Measurements from ENCODE around the gene NFATC2. TPM values are rescaled to one million over a fixed set of nuclear protein-coding genes. Genes with fewer than 3 reads are reported as not detected.

NFATC2 gene
- total and polyA plus RNA-seq, 9 donors: 2.2 to 9.4 (median 5.1) TPM

DNA sequence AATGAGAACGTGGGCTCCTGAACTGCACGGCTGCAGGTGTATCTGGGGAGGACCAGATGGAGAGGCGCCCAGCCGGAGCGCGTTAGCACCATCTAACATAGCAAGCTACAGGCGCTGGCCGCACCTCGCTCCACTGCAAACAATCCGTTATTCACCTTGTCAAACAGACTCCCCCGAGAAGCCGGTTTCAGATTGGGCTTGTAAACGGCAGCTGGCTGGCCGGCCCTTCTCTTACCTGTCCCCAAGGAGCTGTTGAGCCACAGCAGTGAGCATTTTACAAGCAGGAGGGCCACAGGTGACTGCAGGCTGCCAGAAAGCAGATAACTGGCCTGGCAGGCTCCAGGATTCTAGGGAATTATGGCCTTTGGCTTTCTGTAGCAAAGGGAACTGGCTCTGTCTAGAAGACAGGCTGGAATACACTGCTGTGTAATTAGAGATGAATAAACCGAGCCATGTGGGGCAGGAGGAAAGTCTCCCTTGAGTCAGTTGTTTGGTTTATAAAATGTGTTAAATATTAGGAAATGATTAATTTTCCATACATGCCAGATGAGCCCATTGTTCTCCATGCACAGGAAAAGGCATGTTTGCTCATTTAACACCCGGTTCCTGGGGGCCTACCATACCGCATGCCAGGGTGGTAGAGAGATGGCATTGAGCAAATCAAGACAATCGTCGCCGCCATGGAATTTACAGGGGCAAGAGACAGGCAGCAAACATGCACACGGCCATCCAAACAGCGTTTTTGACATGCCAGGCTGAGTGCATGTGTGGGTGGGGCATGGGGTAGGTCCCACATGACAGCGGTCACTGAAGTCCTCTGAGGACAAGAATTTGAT, 159.3 kb downstream of the NFATC2 start:
- H3K4me3 ChIP-seq: no peak overlapping the region
- 66 to 67% (median 66%) methylated on average over 23 of the region's 23 CpGs for WGBS, 3 donors
- H3K36me3 ChIP-seq: no peaks in the 10 kb centered on the region
- no peaks in the 10 kb centered on the region for H3K9me3 ChIP-seq
- intact Hi-C loops (cut with DNase I): no loop called here
- no peaks in the 10 kb centered on the region for H3K4me1 ChIP-seq (ENCODE audit: insufficient read depth)
- no peak for DNase-seq
- H3K27ac ChIP-seq: no peak overlapping the region
- no peaks in the 10 kb centered on the region for H3K27me3 ChIP-seq
- no peak for TF ChIP-seq EP300 (IDR thresholded peaks at IDR 0.05)
- TF ChIP-seq, protein P1, sequence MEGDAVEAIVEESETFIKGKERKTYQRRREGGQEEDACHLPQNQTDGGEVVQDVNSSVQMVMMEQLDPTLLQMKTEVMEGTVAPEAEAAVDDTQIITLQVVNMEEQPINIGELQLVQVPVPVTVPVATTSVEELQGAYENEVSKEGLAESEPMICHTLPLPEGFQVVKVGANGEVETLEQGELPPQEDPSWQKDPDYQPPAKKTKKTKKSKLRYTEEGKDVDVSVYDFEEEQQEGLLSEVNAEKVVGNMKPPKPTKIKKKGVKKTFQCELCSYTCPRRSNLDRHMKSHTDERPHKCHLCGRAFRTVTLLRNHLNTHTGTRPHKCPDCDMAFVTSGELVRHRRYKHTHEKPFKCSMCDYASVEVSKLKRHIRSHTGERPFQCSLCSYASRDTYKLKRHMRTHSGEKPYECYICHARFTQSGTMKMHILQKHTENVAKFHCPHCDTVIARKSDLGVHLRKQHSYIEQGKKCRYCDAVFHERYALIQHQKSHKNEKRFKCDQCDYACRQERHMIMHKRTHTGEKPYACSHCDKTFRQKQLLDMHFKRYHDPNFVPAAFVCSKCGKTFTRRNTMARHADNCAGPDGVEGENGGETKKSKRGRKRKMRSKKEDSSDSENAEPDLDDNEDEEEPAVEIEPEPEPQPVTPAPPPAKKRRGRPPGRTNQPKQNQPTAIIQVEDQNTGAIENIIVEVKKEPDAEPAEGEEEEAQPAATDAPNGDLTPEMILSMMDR (IDR thresholded peaks at IDR 0.05): no peak
- no peak for TF ChIP-seq POLR2A (IDR thresholded peaks at IDR 0.05)

DNA sequence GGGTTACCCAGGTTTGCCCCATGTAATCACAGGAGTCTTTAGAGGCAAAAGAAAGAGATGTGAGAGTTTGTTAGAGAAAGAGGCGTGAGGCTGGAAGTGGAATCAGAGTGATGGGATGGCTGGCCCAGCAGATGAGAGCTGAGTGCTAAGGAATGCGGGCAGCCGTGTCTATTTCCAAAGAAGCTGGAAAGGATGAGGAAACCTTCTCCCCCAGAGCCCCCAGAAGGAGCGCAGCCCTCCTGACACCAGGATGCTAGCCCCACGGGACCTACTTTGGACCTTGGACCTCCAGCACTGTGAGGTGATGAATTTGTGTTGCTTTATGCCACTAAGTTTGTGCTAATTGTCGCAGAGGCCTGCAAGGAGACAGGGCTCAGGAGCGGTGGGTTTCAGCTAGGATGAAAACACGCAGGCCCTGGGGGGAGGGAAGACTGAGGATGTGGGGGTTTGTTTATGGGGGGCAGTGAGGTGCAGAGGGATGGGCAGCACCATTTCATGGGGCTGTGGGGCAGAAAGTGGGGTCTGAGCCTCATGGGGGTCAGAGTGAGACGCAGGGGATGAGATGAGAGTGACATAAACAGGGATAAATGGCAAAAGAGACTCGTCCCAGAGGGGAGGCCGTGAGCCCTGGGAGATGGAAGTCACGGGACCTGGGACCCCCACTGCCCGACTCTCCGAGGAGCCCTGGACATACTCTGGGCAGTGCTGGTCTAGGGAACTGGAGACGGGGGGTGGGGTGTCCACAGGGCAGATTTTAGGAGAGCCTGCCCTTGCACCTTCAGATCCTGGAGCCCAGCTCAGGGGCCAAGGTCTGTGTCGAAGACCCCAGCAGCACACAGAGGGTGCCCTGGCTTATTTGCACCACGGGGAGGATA, 160.2 kb downstream of the NFATC2 start:
- intact Hi-C loops (cut with DNase I): no loop called here
- Histone ChIP-seq H3K9me3 (no peaks in the 10 kb centered on the region), H3K4me1 (ENCODE audit: insufficient read depth) (no peaks in the 10 kb centered on the region), H3K4me3 (no peak overlapping the region), H3K27me3 (no peaks in the 10 kb centered on the region), H3K36me3 (no peaks in the 10 kb centered on the region), H3K27ac (no peak overlapping the region)
- 83 to 88% (median 83%) methylated on average over 17 of the region's 17 CpGs for WGBS, 3 donors
- TF ChIP-seq POLR2A (IDR thresholded peaks at IDR 0.05) (no peak), EP300 (IDR thresholded peaks at IDR 0.05) (no peak)
- TF ChIP-seq, protein P1 (IDR thresholded peaks at IDR 0.05): no peak
- no peak for DNase-seq

DNA sequence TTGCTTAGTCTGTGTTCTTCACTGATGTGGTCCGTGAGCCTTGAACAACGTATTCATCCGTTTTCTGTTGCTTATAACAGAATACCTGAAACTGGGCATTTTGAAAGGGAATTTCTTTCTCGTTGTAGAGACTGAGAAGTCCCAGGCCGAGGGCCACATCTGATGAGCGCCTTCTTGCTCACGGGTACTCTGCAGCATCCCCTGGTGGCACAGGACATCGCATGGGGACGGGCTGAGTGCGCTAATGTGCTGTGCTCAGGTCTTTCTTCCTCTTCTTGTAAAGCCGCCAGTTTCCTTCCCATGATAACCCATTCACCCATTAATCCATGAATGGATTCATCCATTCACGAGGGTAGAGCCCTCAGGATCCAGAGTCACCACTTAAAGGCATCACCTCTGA, 161.0 kb downstream of the NFATC2 start:
- Histone ChIP-seq H3K4me1 (ENCODE audit: insufficient read depth) (no peaks in the 10 kb centered on the region), H3K27me3 (no peaks in the 10 kb centered on the region), H3K4me3 (no peak overlapping the region), H3K36me3 (no peaks in the 10 kb centered on the region), H3K9me3 (no peaks in the 10 kb centered on the region), H3K27ac (no peak overlapping the region)
- TF ChIP-seq, protein P1 (IDR thresholded peaks at IDR 0.05): no peak
- WGBS, 3 donors: 93 to 96% (median 95%) methylated on average over 12 of the region's 12 CpGs
- no peak for DNase-seq
- intact Hi-C loops (cut with DNase I): no loop called here

DNA sequence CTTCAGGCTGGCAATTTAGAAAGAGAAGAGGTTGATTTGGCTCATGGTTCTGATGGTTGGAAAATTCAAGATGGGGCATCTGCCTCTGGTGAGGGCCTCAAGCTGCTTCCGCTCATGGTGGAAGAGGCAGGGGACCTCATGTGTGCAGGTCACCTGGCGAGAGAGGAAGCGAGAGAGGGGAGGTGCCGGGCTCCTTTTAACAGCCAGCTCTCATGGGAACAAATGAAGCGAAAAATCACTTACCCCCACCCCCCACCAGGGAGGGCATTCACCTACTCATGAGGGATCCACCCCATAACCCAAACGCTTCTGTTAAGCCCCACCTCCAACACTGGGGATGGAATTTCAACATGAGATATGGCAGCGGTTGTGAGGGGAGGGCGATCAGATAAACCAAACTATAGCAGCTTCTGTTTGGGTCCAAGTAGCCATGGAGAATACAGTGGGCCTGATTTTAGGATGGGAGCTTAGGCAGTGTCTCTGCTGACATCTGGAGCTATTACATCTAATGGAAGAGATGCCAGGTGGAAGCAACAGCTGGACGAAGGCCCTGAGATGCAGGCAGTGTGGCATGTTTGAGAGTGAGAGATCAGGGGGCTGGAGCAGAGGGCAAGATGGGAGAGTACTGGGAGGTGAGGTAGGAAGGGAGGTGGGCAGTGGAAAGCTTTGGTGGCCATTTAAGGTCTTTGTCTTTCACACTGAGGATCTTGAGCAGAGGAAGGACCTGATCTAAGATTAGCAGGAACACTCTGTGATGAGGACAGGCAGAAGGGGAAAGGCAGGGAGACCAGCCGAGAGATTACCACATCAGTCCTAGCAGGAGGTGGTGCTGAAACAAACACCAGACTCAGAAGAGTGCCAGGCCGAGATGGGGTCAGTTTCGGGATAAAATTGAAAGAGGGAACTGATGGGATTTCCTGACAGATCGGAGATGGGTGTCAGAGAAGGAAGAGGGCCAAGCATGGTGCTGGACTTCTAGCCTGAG, 161.8 kb downstream of the NFATC2 start:
- Histone ChIP-seq H3K27ac (no peak overlapping the region), H3K36me3 (no peaks in the 10 kb centered on the region), H3K4me3 (no peak overlapping the region), H3K9me3 (no peaks in the 10 kb centered on the region), H3K27me3 (no peaks in the 10 kb centered on the region), H3K4me1 (ENCODE audit: insufficient read depth) (no peaks in the 10 kb centered on the region)
- WGBS, 3 donors: 83 to 88% (median 86%) methylated on average over 13 of the region's 13 CpGs
- no peak for DNase-seq
- TF ChIP-seq POLR2A (IDR thresholded peaks at IDR 0.05): no peak
- TF ChIP-seq, protein P1 (IDR thresholded peaks at IDR 0.05): no peak
- TF ChIP-seq EP300 (IDR thresholded peaks at IDR 0.05): no peak
- intact Hi-C loops (cut with DNase I): no loop called here
